Common myeloid progenitor, CD34-positive (primary cell): ENCODE data around the gene BSG.

ENCODE experiments used
- CTCF ChIA-PET: fragments of 350-600 bp; sonication (Branson Sonifier 250); formaldehyde crosslinking; loops from one replicate; lab custom pipeline; 2021; ENCODE audit warnings: antibody characterized with exemption; lab: Charles Lee
- POLR2A ChIA-PET: fragments of 350-600 bp; sonication (Branson Sonifier 250); formaldehyde crosslinking; loops from one replicate; lab custom pipeline; 2021; ENCODE audit warnings: antibody characterized with exemption; lab: Charles Lee
- DNase-seq, 3 donors: peaks; one replicate each; pipeline versions ENCODE4 v3.0.0 to v3.0.0-alpha.2; 2013
- H3K27ac ChIP-seq, 2 experiments: 1 replicate in 1 of 2; 2 replicates in 1 of 2; pipeline ENCODE4 v1.7.0; 2013; ENCODE audit warnings: inconsistent platforms in 2 of 2, low read length in 2 of 2, mild to moderate bottlenecking in 2 of 2, low read depth in 1 of 2, moderate library complexity in 1 of 2; ENCODE audit not compliant: severe bottlenecking in 2 of 2, insufficient read depth in 1 of 2, poor library complexity in 1 of 2
- H3K27me3 ChIP-seq, 5 experiments: replicated peaks in 2 of 5; 1 replicate in 3 of 5; 2 replicates in 2 of 5; pipeline versions ENCODE4 v1.6.1 to v1.7.0; 2013; ENCODE audit warnings: low read length in 4 of 5, mild to moderate bottlenecking in 2 of 5, moderate library complexity in 2 of 5, inconsistent platforms in 1 of 5; ENCODE audit not compliant: insufficient read depth in 5 of 5, control insufficient read depth in 4 of 5
- H3K36me3 ChIP-seq, 4 experiments: 1 replicate in 2 of 4; 2 replicates in 2 of 4; pipeline versions ENCODE4 v1.6.1 to v1.7.0; 2013; ENCODE audit warnings: low read length in 3 of 4, control low read depth in 1 of 4, mild to moderate bottlenecking in 1 of 4; ENCODE audit not compliant: control insufficient read depth in 4 of 4, insufficient read depth in 4 of 4
- H3K4me1 ChIP-seq, 4 experiments: 1 replicate in 3 of 4; 2 replicates in 1 of 4; pipeline versions ENCODE4 v1.6.1 to v1.7.1; 2013; ENCODE audit warnings: low read length in 3 of 4, mild to moderate bottlenecking in 3 of 4, control low read depth in 1 of 4, inconsistent platforms in 1 of 4, moderate library complexity in 1 of 4; ENCODE audit not compliant: control insufficient read depth in 4 of 4, insufficient read depth in 4 of 4; ENCODE audit errors: control extremely low read depth in 1 of 4
- H3K4me3 ChIP-seq, 7 experiments: 1 replicate in 4 of 7; 2 replicates in 3 of 7; pipeline versions ENCODE4 v1.5.1 to v1.7.0; 2013; ENCODE audit warnings: mild to moderate bottlenecking in 7 of 7, low read length in 6 of 7, moderate library complexity in 6 of 7, inconsistent platforms in 2 of 7, low read depth in 2 of 7, control low read depth in 1 of 7; ENCODE audit not compliant: insufficient read depth in 4 of 7, control insufficient read depth in 1 of 7; ENCODE audit errors: extremely low read depth in 1 of 7
- H3K9me3 ChIP-seq, 5 experiments: 1 replicate in 4 of 5; 2 replicates in 1 of 5; pipeline versions ENCODE4 v1.6.1 to v1.7.1; 2013; ENCODE audit warnings: low read length in 4 of 5, mild to moderate bottlenecking in 2 of 5, inconsistent platforms in 1 of 5, low read depth in 1 of 5, moderate library complexity in 1 of 5; ENCODE audit not compliant: control insufficient read depth in 4 of 5, insufficient read depth in 2 of 5; ENCODE audit errors: control extremely low read depth in 1 of 5
- WGBS: methylation state at CpG from one replicate; pipeline ENCODE4 v1.1.5; 2013; ENCODE audit not compliant: insufficient coverage; 5-methylcytosine and 5-hydroxymethylcytosine counted together

Gene BSG

DNA sequence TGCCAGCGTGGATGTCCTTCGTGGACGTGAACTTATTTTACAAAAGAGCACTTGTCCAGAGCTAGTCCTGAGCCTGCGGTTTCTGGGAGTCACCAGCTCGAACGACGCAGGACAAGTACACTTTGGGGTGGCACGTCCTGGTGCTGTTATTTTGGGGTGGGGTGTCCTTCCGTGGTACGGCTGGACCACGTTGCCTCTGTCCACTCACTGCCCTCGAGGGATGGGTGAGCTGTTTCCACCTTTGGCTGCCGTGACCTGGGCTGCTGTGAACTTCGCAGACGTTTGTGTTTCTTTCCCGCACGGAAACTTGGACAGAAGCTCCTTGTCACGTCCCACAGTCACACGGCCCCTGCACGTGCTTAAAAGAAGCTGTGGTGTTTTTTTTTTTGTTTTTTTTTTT, 17.6 kb upstream of the BSG start:
- H3K4me3 ChIP-seq: no peak overlapping the region
- POLR2A ChIA-PET: no interaction called here
- CTCF ChIA-PET: no interaction called here
- H3K36me3 ChIP-seq: no peaks in the 10 kb centered on the region
- no peak for DNase-seq
- 94% methylated on average over 11 of the region's 20 CpGs for WGBS
- H3K4me1 ChIP-seq: peaks cover 0 to 6% (median 0%) of the 10 kb centered on the region in 4 experiments
- no peak overlapping the region for H3K27ac ChIP-seq
- no peaks in the 10 kb centered on the region for H3K27me3 ChIP-seq
- H3K9me3 ChIP-seq: no peaks in the 10 kb centered on the region

GRCh38 chr19:555474-555808, 17.0 kb upstream of the BSG start:
- 98% methylated on average over 10 of the region's 14 CpGs for WGBS
- POLR2A ChIA-PET: interaction anchor here (1.2 kb wide), 1 partner anchor 23 kb away, joined by 3 read pairs; no protein-coding TSS in a partner anchor
- Histone ChIP-seq H3K36me3 (no peaks in the 10 kb centered on the region), H3K4me1 (peaks cover 0 to 6% (median 0%) of the 10 kb centered on the region in 4 experiments), H3K27ac (no peak overlapping the region), H3K9me3 (no peaks in the 10 kb centered on the region), H3K27me3 (no peaks in the 10 kb centered on the region), H3K4me3 (no peak overlapping the region)
- no peak for DNase-seq
- CTCF ChIA-PET: no interaction called here

GRCh38 chr19:556611-557382, 15.6 kb upstream of the BSG start:
- POLR2A ChIA-PET: interaction anchor here (0.6 to 1.2 kb wide), 2 partner anchors 18 to 24 kb away, joined by 3 read pairs; no protein-coding TSS in a partner anchor
- no peaks in the 10 kb centered on the region for H3K36me3 ChIP-seq
- no peaks in the 10 kb centered on the region for H3K27me3 ChIP-seq
- CTCF ChIA-PET: interaction anchor here (1.1 kb wide), 1 partner anchor 9 kb away, joined by 3 read pairs; no protein-coding TSS in a partner anchor
- H3K27ac ChIP-seq: peak overlapping the region in 1 of 2 experiments; percentile 49
- no peaks in the 10 kb centered on the region for H3K9me3 ChIP-seq
- 93% methylated on average over 31 of the region's 31 CpGs for WGBS
- DNase-seq: no peak
- H3K4me1 ChIP-seq: peaks cover 0 to 6% (median 0%) of the 10 kb centered on the region in 4 experiments
- no peak overlapping the region for H3K4me3 ChIP-seq

- Histone ChIP-seq H3K27ac (no peak overlapping the region), H3K9me3 (no peaks in the 10 kb centered on the region), H3K4me3 (no peak overlapping the region), H3K4me1 (peaks cover 0 to 6% (median 0%) of the 10 kb centered on the region in 4 experiments), H3K36me3 (peaks cover 0 to 3% (median 0%) of the 10 kb centered on the region in 4 experiments), H3K27me3 (no peaks in the 10 kb centered on the region)
- POLR2A ChIA-PET: no interaction called here
- DNase-seq: no peak
- CTCF ChIA-PET: no interaction called here
- WGBS: 91% methylated on average over 15 of the region's 21 CpGs
Measured at GRCh38 chr19:558770-559439, 13.5 kb upstream of the BSG start.

DNA sequence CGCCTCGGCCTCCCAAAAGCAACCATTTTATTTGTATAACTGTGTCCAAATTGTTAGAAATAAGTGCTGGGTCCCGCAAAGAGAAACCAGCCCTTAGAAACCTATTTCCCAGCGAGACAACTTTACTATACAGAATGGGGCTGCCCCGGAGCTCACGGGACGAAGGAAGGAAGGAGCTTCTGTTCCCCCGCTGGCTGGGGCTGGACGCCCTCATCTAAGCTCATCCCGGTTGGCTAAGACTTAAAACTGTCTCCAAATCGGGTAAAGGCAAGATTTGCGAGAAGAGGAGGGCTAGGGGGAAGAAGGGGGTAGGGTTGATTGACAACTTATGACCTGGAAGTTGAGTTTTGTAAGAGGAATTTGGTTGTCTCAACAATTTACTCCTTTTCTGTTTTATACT, 12.3 kb upstream of the BSG start:
- no peaks in the 10 kb centered on the region for H3K27me3 ChIP-seq

DNA sequence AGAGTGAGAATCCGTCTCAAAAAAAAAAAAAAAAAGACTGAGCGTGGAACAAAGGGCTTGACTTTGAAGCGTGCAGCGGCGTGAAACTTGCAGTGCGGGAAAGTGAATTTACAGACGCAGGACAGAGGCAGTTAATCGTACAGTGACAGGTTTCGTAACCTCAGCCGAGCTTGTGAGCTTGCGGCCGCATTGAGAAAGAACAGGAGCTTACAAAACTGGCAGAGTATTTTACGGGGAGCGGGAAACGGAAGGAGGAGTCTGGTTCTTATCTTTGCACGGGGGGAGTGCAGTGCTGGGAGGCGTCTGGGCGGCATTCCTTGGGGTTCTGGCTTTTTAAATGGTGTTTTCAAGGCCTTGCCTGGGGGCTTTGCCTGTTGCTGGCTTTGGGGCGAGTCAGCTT, 6.0 kb upstream of the BSG start:
- H3K4me3 ChIP-seq: peak overlapping the region in 1 of 7 experiments; percentile 17
- CTCF ChIA-PET: no interaction called here

More for the DNA sequence above, 12.3 kb upstream of the BSG start:
- Histone ChIP-seq H3K9me3 (no peaks in the 10 kb centered on the region), H3K4me3 (no peak overlapping the region), H3K36me3 (peaks cover 0 to 3% (median 0%) of the 10 kb centered on the region in 4 experiments), H3K4me1 (peaks cover 0 to 6% (median 0%) of the 10 kb centered on the region in 4 experiments), H3K27ac (no peak overlapping the region)
- POLR2A ChIA-PET: no interaction called here
- WGBS: 70% methylated on average over 7 of the region's 12 CpGs
- CTCF ChIA-PET: no interaction called here
- DNase-seq: no peak

GRCh38 chr19:566844-567243, 5.6 kb upstream of the BSG start:
- H3K4me1 ChIP-seq: peaks cover 0 to 13% (median 10%) of the 10 kb centered on the region in 4 experiments

More for the DNA sequence above, 6.0 kb upstream of the BSG start:
- peaks cover 0 to 3% (median 0%) of the 10 kb centered on the region in 4 experiments for H3K36me3 ChIP-seq
- H3K4me1 ChIP-seq: peaks cover 0 to 9% (median 8%) of the 10 kb centered on the region in 4 experiments
- POLR2A ChIA-PET: no interaction called here
- H3K27ac ChIP-seq: peak overlapping the region in 1 of 2 experiments; percentile 54
- no peaks in the 10 kb centered on the region for H3K9me3 ChIP-seq
- DNase-seq: peak in 1 of 3 donors; percentile 36
- WGBS: 100% methylated on average over 3 of the region's 19 CpGs
- H3K27me3 ChIP-seq: no peaks in the 10 kb centered on the region

More at GRCh38 chr19:566844-567243, 5.6 kb upstream of the BSG start:
- ChIA-PET POLR2A (no interaction called here), CTCF (no interaction called here)
- H3K36me3 ChIP-seq: peaks cover 0 to 3% (median 0%) of the 10 kb centered on the region in 4 experiments
- no peak for DNase-seq
- no peaks in the 10 kb centered on the region for H3K9me3 ChIP-seq
- no peaks in the 10 kb centered on the region for H3K27me3 ChIP-seq
- H3K27ac ChIP-seq: peak overlapping the region in 1 of 2 experiments; percentile 54
- peak overlapping the region in 1 of 7 experiments; percentile 17 for H3K4me3 ChIP-seq
- 80% methylated on average over 2 of the region's 16 CpGs for WGBS
